GM23338 (cell line): ENCODE measurements around the gene MYL5. TPM values are rescaled to one million over a fixed set of nuclear protein-coding genes. Genes with fewer than 3 reads are reported as not detected.

Experiments used
- ATAC-seq: fragments of 200-7000 bp; cut with Tn5 transposase; 3 replicates; pipeline ENCODE4 v1.9.1; 2020
- DNase-seq: peaks from one replicate; pipeline ENCODE4 v3.0.0-alpha.2; 2015; ENCODE audit warnings: low spot score
- H2AFZ ChIP-seq: fragments of 200-600 bp; sonication (generic); 2 replicates; pipeline ENCODE4 v1.8.0; 2016; ENCODE audit warnings: antibody characterized with exemption, mild to moderate bottlenecking, moderate library complexity
- H3F3A ChIP-seq: fragments of 200-600 bp; sonication (generic); replicated peaks from 2 replicates; pipeline ENCODE4 v1.8.0; 2017; ENCODE audit warnings: antibody characterized with exemption, mixed run types, low read depth
- H3K27ac ChIP-seq: fragments of 200-600 bp; sonication (generic); 2 replicates; pipeline ENCODE4 v1.6.1; 2016; ENCODE audit warnings: low read depth
- H3K27me3 ChIP-seq: fragments of 200-600 bp; sonication (generic); 2 replicates; pipeline ENCODE4 v1.8.0; 2016; ENCODE audit warnings: mild to moderate bottlenecking, mixed run types, moderate library complexity; ENCODE audit not compliant: insufficient read depth
- H3K36me3 ChIP-seq: fragments of 200-600 bp; sonication (generic); 2 replicates; pipeline ENCODE4 v1.8.0; 2016; ENCODE audit warnings: mild to moderate bottlenecking; ENCODE audit not compliant: insufficient read depth
- H3K4me1 ChIP-seq: fragments of 200-600 bp; sonication (generic); 2 replicates; pipeline ENCODE4 v1.8.0; 2016; ENCODE audit warnings: mild to moderate bottlenecking, moderate library complexity; ENCODE audit not compliant: insufficient read depth
- H3K4me2 ChIP-seq: fragments of 200-600 bp; sonication (generic); 2 replicates; pipeline ENCODE4 v1.7.1; 2017; ENCODE audit warnings: mixed run types
- H3K4me3 ChIP-seq: fragments of 200-600 bp; sonication (generic); 2 replicates; pipeline ENCODE4 v1.6.1; 2016; ENCODE audit warnings: mixed run types
- H3K79me2 ChIP-seq: fragments of 200-600 bp; sonication (generic); replicated peaks from 2 replicates; pipeline ENCODE4 v1.8.0; 2017; ENCODE audit warnings: mild to moderate bottlenecking; ENCODE audit not compliant: insufficient read depth
- H3K9me2 ChIP-seq: fragments of 200-600 bp; sonication (generic); 2 replicates; pipeline ENCODE4 v1.8.0; 2017; ENCODE audit not compliant: insufficient read depth
- H4K20me1 ChIP-seq: fragments of 200-600 bp; sonication (generic); replicated peaks from 2 replicates; pipeline ENCODE4 v1.8.0; 2017; ENCODE audit warnings: mild to moderate bottlenecking; ENCODE audit not compliant: insufficient read depth
- H3K27ac Mint-ChIP-seq: 2 replicates; pipeline ENCODE4 v1.8.0; 2020; ENCODE audit warnings: inconsistent platforms, mild to moderate bottlenecking, moderate library complexity, mixed read lengths
- H3K27me3 Mint-ChIP-seq: 3 replicates; pipeline ENCODE4 v1.8.0; 2022; ENCODE audit warnings: low read depth, mild to moderate bottlenecking, moderate library complexity, mixed read lengths, inconsistent platforms; ENCODE audit not compliant: insufficient read depth, poor library complexity
- H3K36me3 Mint-ChIP-seq: 3 replicates; pipeline ENCODE4 v1.8.0; 2021; ENCODE audit warnings: low read depth, mild to moderate bottlenecking, inconsistent platforms, moderate library complexity, mixed read lengths
- H3K4me1 Mint-ChIP-seq: 3 replicates; pipeline ENCODE4 v1.8.0; 2020; ENCODE audit warnings: mild to moderate bottlenecking, inconsistent platforms, mixed read lengths
- H3K4me3 Mint-ChIP-seq: 3 replicates; pipeline ENCODE4 v1.8.0; 2021; ENCODE audit warnings: moderate library complexity, mild to moderate bottlenecking, inconsistent platforms, mixed read lengths
- H3K9me3 Mint-ChIP-seq: 3 replicates; pipeline ENCODE4 v1.8.0; 2020; ENCODE audit warnings: moderate library complexity, mild to moderate bottlenecking, inconsistent platforms, mixed read lengths
- EZH2 ChIP-seq: fragments of 200-600 bp; sonication (generic); IDR thresholded peaks from one replicate; pipeline ENCODE4 v1.8.0; 2017; ENCODE audit warnings: antibody characterized with exemption, mild to moderate bottlenecking, low read depth; ENCODE audit not compliant: unreplicated experiment
- EZH2phosphoT487 ChIP-seq: fragments of 200-600 bp; sonication (generic); IDR thresholded peaks from one replicate; pipeline ENCODE4 v1.8.1; 2018; ENCODE audit warnings: antibody characterized with exemption; ENCODE audit not compliant: unreplicated experiment
- JUNB ChIP-seq: IDR thresholded peaks from one replicate; pipeline ENCODE4 v1.6.1; 2016; ENCODE audit warnings: antibody characterized with exemption; ENCODE audit not compliant: unreplicated experiment
- NANOG ChIP-seq: IDR thresholded peaks from 2 replicates; pipeline ENCODE4 v1.6.1; 2016; ENCODE audit warnings: antibody characterized with exemption, borderline replicate concordance
- POLR2AphosphoS5 ChIP-seq: IDR thresholded peaks from 2 replicates; pipeline ENCODE4 v1.6.1; 2016; ENCODE audit warnings: antibody characterized with exemption, low read depth
- STAT1 ChIP-seq: IDR thresholded peaks from one replicate; pipeline ENCODE4 v1.6.1; 2016; ENCODE audit warnings: antibody characterized with exemption; ENCODE audit not compliant: unreplicated experiment
- ZNF114 ChIP-seq: fragments of 250-450 bp; sonication (Bioruptor Pico); IDR thresholded peaks from 2 replicates; pipeline ENCODE4 v1.5.0; 2020; ENCODE audit warnings: mild to moderate bottlenecking, moderate library complexity
- ZNF331 ChIP-seq: fragments of 250-450 bp; sonication (Bioruptor Pico); IDR thresholded peaks from 2 replicates; pipeline ENCODE4 v1.5.0; 2020; ENCODE audit warnings: low read depth, mild to moderate bottlenecking, moderate library complexity
- ZNF462 ChIP-seq: fragments of 250-450 bp; sonication (Bioruptor Pico); IDR thresholded peaks from 2 replicates; pipeline ENCODE4 v1.5.0; 2020; ENCODE audit warnings: mild to moderate bottlenecking, moderate library complexity
- polyA plus RNA-seq: library from polyadenylated mRNA; unstranded; fragments of >200 nt; fragmentation: Nextera tagmentation; extraction: Ambion mirVana; gene quantifications from 2 replicates; pipeline ENCODE4 v1.2.1, GENCODE V29; 2016
- total RNA-seq: library from RNA; depleted of rRNA; stranded (reverse); fragments of >200 nt; shearing (Covaris generic); gene quantifications from 2 replicates; pipeline ENCODE4 v1.2.3, GENCODE V29; 2014

The MYL5 gene
- total and polyA plus RNA-seq, 2 experiments from 2014 or later, result 3.0 to 4.4 TPM

GRCh38 chr4:632926-633325 lies 41.4 kb upstream of the MYL5 start (continued):
- TF ChIP-seq ZNF114 (CRISPR knock-in tag) (no peak), EZH2phosphoT487 (no peak), POLR2AphosphoS5 (no peak), ZNF331 (CRISPR knock-in tag) (no peak)

GRCh38 chr4:633406-633805 lies 40.9 kb upstream of the MYL5 start:
- H3K9me3 Mint-ChIP-seq, result peaks cover 21% of the 10 kb centered on the region
- H3K4me2 ChIP-seq, result no peak overlapping the region
- H3K27me3 ChIP-seq, result no peaks in the 10 kb centered on the region
- no peaks in the 10 kb centered on the region; the same call in 2 of the 3 replicates for H3K4me1 Mint-ChIP-seq
- DNase-seq (no peak), ATAC-seq (no peak)
- H3K4me1 ChIP-seq, result no peaks in the 10 kb centered on the region
- no peaks in the 10 kb centered on the region for H3K9me2 ChIP-seq
- no peaks in the 10 kb centered on the region for H3K36me3 ChIP-seq
- no peak overlapping the region for H3K4me3 ChIP-seq
- no peak overlapping the region for H3K27ac ChIP-seq
- peaks cover 21% of the 10 kb centered on the region for H3K27me3 Mint-ChIP-seq
- H2AFZ ChIP-seq, result no peak overlapping the region
- no peaks in the 10 kb centered on the region for H3F3A ChIP-seq
- no peak overlapping the region for H3K4me3 Mint-ChIP-seq
- H3K27ac Mint-ChIP-seq, result no peak overlapping the region
- peaks cover 8% of the 10 kb centered on the region; the same call in 1 of the 3 replicates for H3K36me3 Mint-ChIP-seq
- no peak for TF ChIP-seq STAT1
- no peak for TF ChIP-seq EZH2
- TF ChIP-seq ZNF462, result no peak
- TF ChIP-seq NANOG, result no peak
- TF ChIP-seq JUNB, result no peak
- H3K79me2 ChIP-seq, result no peaks in the 10 kb centered on the region
- H4K20me1 ChIP-seq, result no peaks in the 10 kb centered on the region
